ENCODE measurements around the gene FGF19. TPM values are rescaled to one million over a fixed set of nuclear protein-coding genes. Genes with fewer than 3 reads are reported as not detected.
"Not testable (repeated sequence)": the region's sequence is repeated elsewhere in the genome, so short reads cannot be mapped to it uniquely, and the experiment has no call there.

The FGF19 gene
- total RNA-seq, 4 donors from 2014 or later: not detected

DNA sequence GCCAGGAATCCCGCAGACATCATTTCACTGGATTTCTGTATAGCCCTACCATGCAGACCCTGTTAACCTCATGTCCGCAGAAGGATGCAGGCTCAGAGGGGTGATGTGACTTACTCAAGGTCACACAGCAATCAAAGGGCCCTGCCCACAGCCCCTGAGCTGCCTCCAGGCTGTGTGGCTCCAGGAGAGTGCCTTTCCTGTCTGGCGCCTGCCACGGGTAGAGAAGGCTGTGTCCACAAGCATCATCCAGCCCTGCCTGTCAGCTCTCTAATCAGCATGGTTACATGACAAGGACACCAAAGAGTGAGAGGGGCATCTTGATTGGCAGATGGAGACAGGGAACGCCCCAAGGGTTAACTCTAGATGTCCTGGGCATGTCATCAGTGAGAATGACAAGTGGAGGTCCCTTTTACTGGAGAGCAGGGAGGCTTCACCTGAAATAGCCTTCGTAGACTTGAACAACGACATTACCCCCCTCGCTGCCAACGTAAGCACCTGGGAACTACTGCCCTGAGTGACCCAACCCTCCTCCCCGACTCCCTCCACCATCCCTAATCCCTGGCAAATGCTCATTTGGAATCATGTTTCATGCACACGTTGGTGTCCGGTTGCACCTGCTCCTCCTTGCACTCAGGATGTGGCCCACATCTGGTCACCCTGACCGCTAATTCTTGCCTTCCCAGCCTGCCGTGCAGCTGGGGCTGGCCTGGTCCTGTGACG is 6.9 kb downstream of the FGF19 start:
- TF ChIP-seq, protein P1, sequence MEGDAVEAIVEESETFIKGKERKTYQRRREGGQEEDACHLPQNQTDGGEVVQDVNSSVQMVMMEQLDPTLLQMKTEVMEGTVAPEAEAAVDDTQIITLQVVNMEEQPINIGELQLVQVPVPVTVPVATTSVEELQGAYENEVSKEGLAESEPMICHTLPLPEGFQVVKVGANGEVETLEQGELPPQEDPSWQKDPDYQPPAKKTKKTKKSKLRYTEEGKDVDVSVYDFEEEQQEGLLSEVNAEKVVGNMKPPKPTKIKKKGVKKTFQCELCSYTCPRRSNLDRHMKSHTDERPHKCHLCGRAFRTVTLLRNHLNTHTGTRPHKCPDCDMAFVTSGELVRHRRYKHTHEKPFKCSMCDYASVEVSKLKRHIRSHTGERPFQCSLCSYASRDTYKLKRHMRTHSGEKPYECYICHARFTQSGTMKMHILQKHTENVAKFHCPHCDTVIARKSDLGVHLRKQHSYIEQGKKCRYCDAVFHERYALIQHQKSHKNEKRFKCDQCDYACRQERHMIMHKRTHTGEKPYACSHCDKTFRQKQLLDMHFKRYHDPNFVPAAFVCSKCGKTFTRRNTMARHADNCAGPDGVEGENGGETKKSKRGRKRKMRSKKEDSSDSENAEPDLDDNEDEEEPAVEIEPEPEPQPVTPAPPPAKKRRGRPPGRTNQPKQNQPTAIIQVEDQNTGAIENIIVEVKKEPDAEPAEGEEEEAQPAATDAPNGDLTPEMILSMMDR (IDR thresholded peaks at IDR 0.05): no peak
- no peak for TF ChIP-seq POLR2A (IDR thresholded peaks at IDR 0.05)
- DNase-seq: no peak
- no peaks in the 10 kb centered on the region for H3K36me3 ChIP-seq
- peaks cover 0 to 93% (median under 1%) of the 10 kb centered on the region in 4 donors for H3K27me3 ChIP-seq
- 45 to 67% methylated on average over 12 to 13 of the region's 15 CpGs for WGBS, 2 donors
- H3K27ac ChIP-seq: no peak overlapping the region
- H3K9me3 ChIP-seq: no peaks in the 10 kb centered on the region
- no peak overlapping the region for H3K4me3 ChIP-seq
- intact Hi-C loops (cut with DNase I): no loop called here
- H3K4me1 ChIP-seq: peaks cover 0 to 6% (median 0%) of the 10 kb centered on the region in 3 donors

DNA sequence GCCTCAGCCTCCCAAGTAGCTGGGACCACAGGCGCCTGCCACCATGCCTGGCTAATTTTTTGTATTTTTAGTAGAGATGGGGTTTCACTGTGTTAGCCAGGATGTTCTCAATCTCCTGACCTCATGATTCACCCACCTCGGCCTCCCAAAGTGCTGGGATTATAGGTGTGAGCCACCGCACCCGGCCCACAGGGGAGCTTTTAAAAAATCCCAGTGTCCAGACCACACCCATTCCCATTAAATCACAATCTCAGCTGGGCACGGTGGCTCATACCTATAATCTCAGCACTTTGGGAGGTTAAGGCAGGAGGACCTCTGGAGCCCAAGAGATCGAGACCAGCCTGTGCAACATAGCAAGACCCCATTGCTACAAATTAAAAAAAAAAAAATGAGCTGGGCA is 7.8 kb downstream of the FGF19 start:
- peaks cover 0 to 90% (median 0%) of the 10 kb centered on the region in 4 donors for H3K27me3 ChIP-seq
- 67% methylated on average over 3 of the region's 6 CpGs; no CpG with 5 or more reads in 1 of the 2 donors for WGBS, 2 donors
- H3K4me3 ChIP-seq; H3K27ac ChIP-seq; H3K36me3 ChIP-seq; DNase-seq; intact Hi-C loops (cut with DNase I); H3K9me3 ChIP-seq; H3K4me1 ChIP-seq: not testable (repeated sequence)

DNA sequence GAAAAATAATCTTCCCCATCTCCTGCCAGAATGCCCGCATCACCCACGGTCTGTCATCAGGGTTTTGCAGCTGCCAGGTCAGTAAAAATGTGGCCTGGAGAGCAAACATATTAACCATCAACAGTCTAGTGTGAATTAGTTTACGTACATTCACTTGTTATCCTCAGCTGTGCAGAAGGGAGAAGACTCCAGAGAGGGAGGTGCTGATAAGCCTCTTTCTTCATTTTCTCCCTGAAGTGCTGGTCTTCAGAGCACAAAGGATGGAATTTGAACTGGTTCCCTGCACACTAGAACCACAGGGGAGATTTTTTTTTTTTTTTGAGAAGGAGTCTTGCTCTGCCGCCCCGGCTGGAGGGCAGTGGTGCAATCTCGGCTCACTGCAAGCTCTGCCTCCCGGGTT is 8.2 kb downstream of the FGF19 start:
- intact Hi-C loops (cut with DNase I): no loop called here
- Histone ChIP-seq H3K4me1 (peaks cover 0 to 2% (median 0%) of the 10 kb centered on the region in 3 donors), H3K4me3 (no peak overlapping the region), H3K27ac (no peak overlapping the region), H3K36me3 (no peaks in the 10 kb centered on the region), H3K9me3 (no peaks in the 10 kb centered on the region), H3K27me3 (peaks cover 0 to 85% (median 0%) of the 10 kb centered on the region in 4 donors)
- WGBS, 2 donors: 80 to 86% methylated on average over 3 to 7 of the region's 7 CpGs
- TF ChIP-seq, protein P1 (IDR thresholded peaks at IDR 0.05): no peak
- no peak for TF ChIP-seq POLR2A (IDR thresholded peaks at IDR 0.05)
- DNase-seq: no peak

DNA sequence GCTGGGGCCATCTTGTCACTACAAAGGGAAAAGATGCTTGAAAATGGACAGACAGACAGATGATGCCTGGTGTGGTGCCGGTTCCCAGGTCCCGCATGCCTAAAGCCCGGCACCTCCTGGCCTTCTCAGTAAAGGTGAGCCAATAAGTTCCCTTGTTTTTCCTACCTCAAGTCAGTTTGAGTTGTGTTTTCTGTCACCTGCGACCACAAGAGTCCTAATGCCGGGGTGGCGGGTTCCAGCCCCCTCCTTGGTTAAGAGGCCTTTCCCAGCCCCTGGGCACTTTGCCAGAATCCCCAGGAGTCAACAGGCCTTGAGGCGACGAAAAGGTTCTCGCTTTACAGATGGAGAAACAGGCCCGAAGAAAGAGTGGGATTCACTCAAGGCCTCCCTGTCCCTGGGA is 9.0 kb downstream of the FGF19 start:
- intact Hi-C loops (cut with DNase I): no loop called here
- Histone ChIP-seq H3K9me3 (no peaks in the 10 kb centered on the region), H3K4me1 (no peaks in the 10 kb centered on the region), H3K27ac (no peak overlapping the region), H3K4me3 (no peak overlapping the region), H3K27me3 (peaks cover 0 to 80% (median 0%) of the 10 kb centered on the region in 4 donors), H3K36me3 (no peaks in the 10 kb centered on the region)
- no peak for DNase-seq
- 72 to 78% methylated on average over 7 to 9 of the region's 10 CpGs for WGBS, 2 donors
- TF ChIP-seq, protein P1 (IDR thresholded peaks at IDR 0.05): no peak
- no peak for TF ChIP-seq POLR2A (IDR thresholded peaks at IDR 0.05)

DNA sequence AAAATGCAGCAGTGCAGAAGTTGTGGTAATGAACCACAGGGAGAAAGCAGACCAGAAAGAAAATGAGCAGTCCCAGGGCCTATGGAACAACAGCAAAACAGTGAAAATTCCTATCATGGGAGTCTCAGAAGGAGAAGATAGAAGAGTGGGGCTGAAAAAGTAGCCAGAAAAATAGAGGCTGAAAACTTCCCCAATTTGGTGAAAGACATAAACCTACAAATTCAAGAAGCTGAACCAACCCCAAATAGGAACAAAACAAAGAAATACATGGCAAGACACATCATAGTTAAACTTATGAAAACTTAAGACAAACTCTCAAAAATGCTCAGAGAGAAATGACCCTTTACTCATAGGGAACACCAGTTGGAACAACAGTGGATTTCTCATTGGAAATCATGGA is 11.4 kb downstream of the FGF19 start:
- no peaks in the 10 kb centered on the region for H3K4me1 ChIP-seq
- TF ChIP-seq POLR2A (IDR thresholded peaks at IDR 0.05): no peak
- TF ChIP-seq, protein P1 (IDR thresholded peaks at IDR 0.05): no peak
- H3K27ac ChIP-seq: no peak overlapping the region
- intact Hi-C loops (cut with DNase I): no loop called here
- no peak for DNase-seq
- H3K4me3 ChIP-seq: no peak overlapping the region
- no peaks in the 10 kb centered on the region for H3K36me3 ChIP-seq
- H3K9me3 ChIP-seq: no peaks in the 10 kb centered on the region
- H3K27me3 ChIP-seq: peaks cover 0 to 57% (median 0%) of the 10 kb centered on the region in 4 donors
